ENCODE measurements around the gene PCDH9. TPM values are rescaled to one million over a fixed set of nuclear protein-coding genes. Genes with fewer than 3 reads are reported as not detected.

PCDH9 gene
- polyA plus RNA-seq, 3 donors, result 0.03 TPM; not detected in 1

GRCh38 chr13:67045357-67045756, 184.8 kb downstream of the PCDH9 start:
- H3K4me3 ChIP-seq (replicated peaks in 1 of 3; ENCODE audit: low read depth in 2 of 3, low read length in 3 of 3), result no peak overlapping the region
- peaks cover 0 to 6% (median 0%) of the 10 kb centered on the region in 7 donors for H3K9me3 Mint-ChIP-seq
- H3K4me3 Mint-ChIP-seq, result no peak overlapping the region
- H3K9ac ChIP-seq (ENCODE audit: insufficient read depth, low read length, poor library complexity, severe bottlenecking), result no peak overlapping the region
- H3K79me2 ChIP-seq (ENCODE audit: insufficient read depth, low read length), result no peaks in the 10 kb centered on the region
- H3K27ac ChIP-seq (ENCODE audit: low read depth in 1 of 2, low read length in 2 of 2), result no peak overlapping the region
- no peaks in the 10 kb centered on the region for H3K27me3 ChIP-seq (ENCODE audit: control insufficient read depth in 2 of 2, insufficient read depth in 2 of 2, low read length in 2 of 2)
- no peaks in the 10 kb centered on the region for H3K36me3 Mint-ChIP-seq
- H3K4me1 ChIP-seq (ENCODE audit: control insufficient read depth in 1 of 2, insufficient read depth in 2 of 2, low read length in 2 of 2), result no peaks in the 10 kb centered on the region
- no peaks in the 10 kb centered on the region for H3K9me3 ChIP-seq (replicated peaks in 1 of 2; ENCODE audit: control insufficient read depth in 1 of 2, insufficient read depth in 1 of 2, low read length in 2 of 2)
- H4K20me1 ChIP-seq (ENCODE audit: insufficient read depth, low read length), result no peaks in the 10 kb centered on the region
- H3K27me3 Mint-ChIP-seq (ENCODE audit: low read depth in 3 of 3), result no peaks in the 10 kb centered on the region
- H2AFZ ChIP-seq (ENCODE audit: insufficient read depth, low read depth, low read length, poor library complexity, severe bottlenecking), result no peak overlapping the region
- 100% methylated on average over 1 of the region's 1 CpG for WGBS (ENCODE audit: insufficient coverage)
- DNase-seq, result no peak
- H3K4me2 ChIP-seq (replicated peaks; ENCODE audit: extremely low read depth, low read length, poor library complexity, severe bottlenecking), result no peak overlapping the region
- H3K27ac Mint-ChIP-seq, result no peak overlapping the region
- H3K36me3 ChIP-seq (replicated peaks in 1 of 2; ENCODE audit: control insufficient read depth in 1 of 2, insufficient read depth in 2 of 2, low read length in 2 of 2), result no peaks in the 10 kb centered on the region
- no peaks in the 10 kb centered on the region for H3K4me1 Mint-ChIP-seq
- intact Hi-C loops (cut with micrococcal nuclease), result no loop called here
- no peak for TF ChIP-seq CTCF (IDR thresholded peaks at IDR 0.05)

DNA sequence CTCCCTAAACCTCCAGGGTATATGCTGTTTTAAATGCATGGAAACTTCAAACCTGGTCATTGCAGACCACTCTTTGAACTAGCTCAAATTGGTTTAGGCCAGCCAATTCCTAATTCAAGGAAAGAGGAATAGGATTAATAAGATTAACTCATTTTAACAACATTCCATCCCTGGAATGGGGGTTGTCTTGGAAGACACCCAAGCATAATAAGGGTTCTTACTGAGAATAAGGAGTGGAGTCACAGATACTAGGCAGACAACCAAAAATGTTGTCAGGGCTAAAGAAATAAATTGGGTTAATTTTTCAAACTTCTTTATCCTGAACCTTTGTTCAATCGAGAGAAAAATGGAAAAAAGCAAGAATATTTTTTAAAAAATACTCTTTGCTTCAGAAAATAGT, 186.2 kb downstream of the PCDH9 start:
- Histone ChIP-seq H3K27me3 (ENCODE audit: control insufficient read depth in 2 of 2, insufficient read depth in 2 of 2, low read length in 2 of 2) (no peaks in the 10 kb centered on the region), H3K4me3 (replicated peaks in 1 of 3; ENCODE audit: low read depth in 2 of 3, low read length in 3 of 3) (no peak overlapping the region), H3K4me1 (ENCODE audit: control insufficient read depth in 1 of 2, insufficient read depth in 2 of 2, low read length in 2 of 2) (no peaks in the 10 kb centered on the region), H3K36me3 (replicated peaks in 1 of 2; ENCODE audit: control insufficient read depth in 1 of 2, insufficient read depth in 2 of 2, low read length in 2 of 2) (no peaks in the 10 kb centered on the region), H2AFZ (ENCODE audit: insufficient read depth, low read depth, low read length, poor library complexity, severe bottlenecking) (no peak overlapping the region), H3K4me2 (replicated peaks; ENCODE audit: extremely low read depth, low read length, poor library complexity, severe bottlenecking) (no peak overlapping the region), H3K9ac (ENCODE audit: insufficient read depth, low read length, poor library complexity, severe bottlenecking) (no peak overlapping the region), H3K27ac (ENCODE audit: low read depth in 1 of 2, low read length in 2 of 2) (no peak overlapping the region), H3K79me2 (ENCODE audit: insufficient read depth, low read length) (no peaks in the 10 kb centered on the region), H4K20me1 (ENCODE audit: insufficient read depth, low read length) (no peaks in the 10 kb centered on the region), H3K9me3 (replicated peaks in 1 of 2; ENCODE audit: control insufficient read depth in 1 of 2, insufficient read depth in 1 of 2, low read length in 2 of 2) (no peaks in the 10 kb centered on the region)
- H3K9me3 Mint-ChIP-seq, result peaks cover 0 to 6% (median 3%) of the 10 kb centered on the region in 7 donors
- H3K36me3 Mint-ChIP-seq, result no peaks in the 10 kb centered on the region
- TF ChIP-seq CTCF (IDR thresholded peaks at IDR 0.05), result no peak
- H3K4me1 Mint-ChIP-seq, result no peaks in the 10 kb centered on the region
- no peak overlapping the region for H3K27ac Mint-ChIP-seq
- no CpG with 5 or more reads among the region's 1 CpG for WGBS (ENCODE audit: insufficient coverage)
- DNase-seq, result no peak
- no peak overlapping the region for H3K4me3 Mint-ChIP-seq
- no peaks in the 10 kb centered on the region for H3K27me3 Mint-ChIP-seq (ENCODE audit: low read depth in 3 of 3)
- intact Hi-C loops (cut with micrococcal nuclease), result no loop called here
